ENCODE data around the gene MOXD1.

Gene MOXD1

GRCh38 chr6:132400883-132401617, at the start of gene MOXD1:
Gene MOXD1, minus strand, starts transcription at chr6:132401475. Its CDS starts 49 bp downstream, at chr6:132401426.
- peaks cover 3% of the 10 kb centered on the region for H3K9me3 Mint-ChIP-seq
- peaks cover 43% of the 10 kb centered on the region for H3K27me3 Mint-ChIP-seq
- no peak within 1 kb of the TSS for H3K27ac Mint-ChIP-seq
- H3K4me3 Mint-ChIP-seq = peak within 1 kb of the TSS; percentile 90
- no peaks in the 10 kb centered on the region for H3K36me3 Mint-ChIP-seq
- ATAC-seq = peak; percentile 85
- H3K4me1 Mint-ChIP-seq = peaks cover 38% of the 10 kb centered on the region

DNA sequence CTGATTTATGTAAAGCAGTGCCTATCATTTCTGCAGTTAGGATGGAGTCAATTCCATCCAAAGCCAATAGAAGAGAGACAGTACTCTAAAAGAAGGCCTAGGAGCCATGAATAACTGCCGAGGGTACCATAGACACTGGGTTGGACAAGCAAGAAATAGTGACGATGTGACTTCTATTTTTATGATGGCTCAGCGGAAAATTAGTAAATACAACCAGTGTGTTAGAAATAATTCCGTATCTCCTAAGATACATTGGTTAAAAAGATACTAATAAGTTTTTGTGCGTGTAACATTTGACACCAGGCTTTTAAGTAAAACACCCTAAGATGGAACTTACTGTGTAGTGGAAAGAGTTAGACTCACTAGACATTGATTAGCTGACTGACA, 45.6 kb upstream of the MOXD1 start:
- H3K4me3 Mint-ChIP-seq = no peak overlapping the region
- ATAC-seq = no peak
- H3K27me3 Mint-ChIP-seq = no peaks in the 10 kb centered on the region
- H3K27ac Mint-ChIP-seq = no peak overlapping the region
- H3K36me3 Mint-ChIP-seq = peaks cover 44% of the 10 kb centered on the region
- peaks cover 5% of the 10 kb centered on the region for H3K9me3 Mint-ChIP-seq
- H3K4me1 Mint-ChIP-seq = no peaks in the 10 kb centered on the region

- no peak for ATAC-seq
- Mint-ChIP-seq H3K4me3 (no peak overlapping the region), H3K36me3 (peaks cover 38% of the 10 kb centered on the region), H3K9me3 (peaks cover 5% of the 10 kb centered on the region), H3K27ac (no peak overlapping the region), H3K27me3 (no peaks in the 10 kb centered on the region), H3K4me1 (no peaks in the 10 kb centered on the region)
These were observed 45.0 kb upstream of the MOXD1 start for GRCh38 chr6:132446141-132446854.

GRCh38 chr6:132445201-132445951, 44.1 kb upstream of the MOXD1 start:
- H3K27ac Mint-ChIP-seq = no peak overlapping the region
- H3K36me3 Mint-ChIP-seq = peaks cover 29% of the 10 kb centered on the region
- no peak for ATAC-seq
- no peaks in the 10 kb centered on the region for H3K27me3 Mint-ChIP-seq
- H3K4me1 Mint-ChIP-seq = no peaks in the 10 kb centered on the region
- H3K4me3 Mint-ChIP-seq = no peak overlapping the region
- H3K9me3 Mint-ChIP-seq = peaks cover 5% of the 10 kb centered on the region

GRCh38 chr6:132443206-132443605, 41.9 kb upstream of the MOXD1 start:
- Mint-ChIP-seq H3K27me3 (no peaks in the 10 kb centered on the region), H3K36me3 (peaks cover 10% of the 10 kb centered on the region), H3K27ac (no peak overlapping the region), H3K9me3 (peaks cover 5% of the 10 kb centered on the region), H3K4me3 (no peak overlapping the region), H3K4me1 (peaks cover 11% of the 10 kb centered on the region)
- no peak for ATAC-seq

GRCh38 chr6:132430110-132430509, 28.8 kb upstream of the MOXD1 start:
- no peaks in the 10 kb centered on the region for H3K4me1 Mint-ChIP-seq
- no peaks in the 10 kb centered on the region for H3K9me3 Mint-ChIP-seq
- no peak overlapping the region for H3K27ac Mint-ChIP-seq
- ATAC-seq = no peak
- H3K36me3 Mint-ChIP-seq = no peaks in the 10 kb centered on the region
- peaks cover 20% of the 10 kb centered on the region for H3K27me3 Mint-ChIP-seq
- no peak overlapping the region for H3K4me3 Mint-ChIP-seq

DNA sequence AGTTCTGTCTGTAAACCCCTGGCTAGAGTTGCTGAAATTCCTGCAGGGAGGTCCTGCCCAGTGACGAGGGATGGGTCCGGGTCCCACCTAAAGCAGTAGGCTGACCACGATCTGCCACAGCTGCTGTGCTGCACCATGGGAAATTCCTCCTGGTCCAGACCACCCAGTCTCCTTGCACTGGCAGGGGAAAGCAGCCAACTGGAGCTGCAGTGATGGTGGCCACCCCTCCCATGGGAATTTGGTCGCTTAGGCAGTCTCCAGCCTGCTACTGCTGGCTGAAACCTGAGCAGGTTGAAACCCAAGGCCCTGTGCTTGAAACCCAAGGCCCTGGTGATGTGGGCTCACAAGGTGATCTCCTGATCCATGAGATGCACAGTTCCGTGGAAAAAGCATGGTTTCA, 23.9 kb upstream of the MOXD1 start:
- no peak for ATAC-seq
- Mint-ChIP-seq H3K9me3 (peaks cover 23% of the 10 kb centered on the region), H3K27me3 (peaks cover 28% of the 10 kb centered on the region), H3K27ac (no peak overlapping the region), H3K4me3 (no peak overlapping the region), H3K4me1 (no peaks in the 10 kb centered on the region), H3K36me3 (peaks cover 34% of the 10 kb centered on the region)

DNA sequence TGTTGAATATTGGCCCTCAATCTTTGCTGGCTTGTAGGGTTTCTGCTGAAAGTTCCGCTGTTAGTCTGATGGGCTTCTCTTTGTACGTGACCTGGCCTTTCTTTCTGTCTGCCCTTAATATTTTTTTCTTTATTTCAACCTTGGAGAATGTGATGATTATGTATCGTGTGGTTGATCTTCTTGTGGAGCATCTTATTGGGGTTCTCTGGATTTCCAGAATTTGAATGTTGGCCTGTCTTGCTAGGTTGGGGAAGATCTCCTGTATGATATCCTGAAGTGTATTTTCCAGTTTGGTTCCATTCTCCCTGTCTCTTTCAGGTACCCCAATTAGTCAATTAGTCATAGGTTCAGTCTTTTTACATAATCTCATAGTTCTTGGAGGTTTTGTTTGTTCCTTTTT, 22.6 kb upstream of the MOXD1 start:
- Mint-ChIP-seq H3K27ac (no peak overlapping the region), H3K4me1 (no peaks in the 10 kb centered on the region), H3K27me3 (peaks cover 25% of the 10 kb centered on the region), H3K4me3 (no peak overlapping the region), H3K9me3 (peaks cover 23% of the 10 kb centered on the region), H3K36me3 (peaks cover 36% of the 10 kb centered on the region)
- no peak for ATAC-seq

DNA sequence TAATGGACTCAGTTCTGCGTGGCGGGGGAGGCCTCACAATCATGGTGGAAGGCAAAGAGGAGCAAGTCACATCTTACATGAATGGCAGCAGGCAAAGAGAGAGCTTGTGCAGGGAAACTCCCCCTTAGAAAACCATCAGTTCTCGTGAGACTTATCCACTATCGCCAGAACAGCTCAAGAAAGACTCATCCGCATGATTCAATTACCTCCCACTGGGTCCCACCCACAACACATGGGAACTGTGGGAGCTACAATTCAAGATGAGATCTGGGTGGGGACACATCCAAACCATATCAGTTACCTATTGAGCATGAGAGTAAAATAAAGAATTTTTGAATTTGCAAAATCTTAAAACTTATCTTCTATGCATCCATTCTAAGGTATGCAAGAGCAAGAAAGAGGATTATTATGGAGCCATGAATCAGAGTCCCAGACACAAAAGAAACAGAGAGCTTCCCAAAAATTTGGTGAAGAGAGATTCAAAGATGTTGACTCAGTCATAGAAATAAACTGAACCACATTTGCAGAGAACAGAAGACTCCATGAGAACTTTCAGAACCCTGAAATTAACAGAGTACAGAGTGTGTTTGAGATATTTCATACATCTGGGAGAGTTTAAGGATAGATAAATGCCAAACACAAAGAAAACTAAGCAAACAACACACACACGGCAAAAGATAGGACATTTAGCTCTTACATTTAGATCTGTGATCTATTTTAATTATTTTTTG, 17.1 kb upstream of the MOXD1 start:
- no peak overlapping the region for H3K4me3 Mint-ChIP-seq
- H3K9me3 Mint-ChIP-seq = peaks cover 26% of the 10 kb centered on the region
- H3K36me3 Mint-ChIP-seq = peaks cover 26% of the 10 kb centered on the region
- no peak overlapping the region for H3K27ac Mint-ChIP-seq
- peaks cover 38% of the 10 kb centered on the region for H3K27me3 Mint-ChIP-seq
- H3K4me1 Mint-ChIP-seq = peaks cover 10% of the 10 kb centered on the region
- no peak for ATAC-seq

- ATAC-seq = no peak
These were observed 13.5 kb upstream of the MOXD1 start for GRCh38 chr6:132414761-132415160.

DNA sequence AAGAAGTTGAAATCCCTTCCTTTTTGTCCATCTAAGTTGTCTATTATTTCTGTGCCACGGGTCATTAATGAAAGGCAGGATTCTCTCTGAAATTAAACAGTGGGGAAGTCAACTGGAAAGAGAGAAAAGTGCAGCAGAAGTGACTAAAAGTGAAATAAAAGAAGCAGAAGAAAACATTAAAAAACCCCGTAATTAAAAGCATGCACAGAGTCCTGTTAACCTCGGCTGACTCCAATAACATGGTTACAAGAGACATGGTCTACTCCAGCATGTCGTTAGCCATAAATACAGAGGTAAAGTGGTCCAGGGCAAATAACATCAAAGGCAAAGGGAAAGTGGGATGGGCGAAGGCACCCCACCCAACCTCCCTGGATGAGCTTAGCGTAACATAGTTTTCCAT, 13.0 kb upstream of the MOXD1 start:
- no peaks in the 10 kb centered on the region for H3K36me3 Mint-ChIP-seq
- no peak overlapping the region for H3K27ac Mint-ChIP-seq
- H3K4me1 Mint-ChIP-seq = peaks cover 20% of the 10 kb centered on the region
- H3K4me3 Mint-ChIP-seq = no peak overlapping the region
- no peak for ATAC-seq
- peaks cover 47% of the 10 kb centered on the region for H3K27me3 Mint-ChIP-seq
- H3K9me3 Mint-ChIP-seq = peaks cover 8% of the 10 kb centered on the region

More at GRCh38 chr6:132414761-132415160, 13.5 kb upstream of the MOXD1 start:
- Mint-ChIP-seq H3K27me3 (peaks cover 47% of the 10 kb centered on the region), H3K27ac (no peak overlapping the region), H3K4me1 (peaks cover 20% of the 10 kb centered on the region), H3K36me3 (no peaks in the 10 kb centered on the region), H3K9me3 (peaks cover 8% of the 10 kb centered on the region), H3K4me3 (no peak overlapping the region)

- no peak for ATAC-seq
- Mint-ChIP-seq H3K27me3 (peaks cover 47% of the 10 kb centered on the region), H3K27ac (no peak overlapping the region), H3K4me1 (peaks cover 20% of the 10 kb centered on the region), H3K36me3 (no peaks in the 10 kb centered on the region), H3K9me3 (peaks cover 8% of the 10 kb centered on the region), H3K4me3 (no peak overlapping the region)
These were observed 12.2 kb upstream of the MOXD1 start for GRCh38 chr6:132413499-132413802.

GRCh38 chr6:132412656-132413498, 11.6 kb upstream of the MOXD1 start:
- Mint-ChIP-seq H3K36me3 (no peaks in the 10 kb centered on the region), H3K27ac (no peak overlapping the region), H3K27me3 (peaks cover 47% of the 10 kb centered on the region), H3K4me1 (peaks cover 20% of the 10 kb centered on the region), H3K9me3 (peaks cover 8% of the 10 kb centered on the region), H3K4me3 (no peak overlapping the region)
- no peak for ATAC-seq

- no peaks in the 10 kb centered on the region for H3K36me3 Mint-ChIP-seq
These were observed 10.0 kb upstream of the MOXD1 start for GRCh38 chr6:132411296-132411695.

More at GRCh38 chr6:132411296-132411695, 10.0 kb upstream of the MOXD1 start:
- H3K9me3 Mint-ChIP-seq = peaks cover 5% of the 10 kb centered on the region
- H3K27me3 Mint-ChIP-seq = peaks cover 35% of the 10 kb centered on the region
- H3K4me1 Mint-ChIP-seq = peaks cover 20% of the 10 kb centered on the region
- no peak overlapping the region for H3K27ac Mint-ChIP-seq
- ATAC-seq = no peak
- no peak overlapping the region for H3K4me3 Mint-ChIP-seq

Measured in stimulated activated memory B cell treated with anti-CD40 and anti-IgM and Interleukin-4, amounts not matched to agents 10 μg/mL and 1 μg/mL and 100 μg/mL, for 72 hours (primary cell).